NK-92 (cell line): Measurements from ENCODE around the gene NHEJ1.

ENCODE experiments used
- DNase-seq: peaks from one replicate; lab custom pipeline; 2025; ENCODE audit not compliant: unreplicated experiment; lab: John Stamatoyannopoulos, UW

NHEJ1 gene

DNA sequence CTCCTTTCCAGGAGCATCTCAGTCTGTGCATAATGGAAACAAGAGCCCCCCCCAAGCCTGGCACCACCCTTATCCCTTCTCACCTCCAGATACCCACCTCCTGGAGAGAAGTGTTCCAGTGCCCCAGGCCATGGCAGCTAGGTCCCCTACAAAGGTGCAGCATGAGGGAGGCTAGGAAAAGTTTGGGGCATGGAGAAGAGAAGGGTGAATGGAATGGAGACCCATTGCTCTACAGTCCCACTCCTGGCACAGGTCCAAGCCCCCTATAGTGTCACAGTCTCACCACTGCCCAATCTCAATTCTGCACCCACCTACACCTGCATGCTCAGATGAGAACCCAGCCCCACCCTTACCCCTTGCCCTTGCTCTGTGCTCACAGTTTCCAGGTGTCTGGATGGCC lies 8.3 kb upstream of the NHEJ1 start:
- no peak for DNase-seq

DNA sequence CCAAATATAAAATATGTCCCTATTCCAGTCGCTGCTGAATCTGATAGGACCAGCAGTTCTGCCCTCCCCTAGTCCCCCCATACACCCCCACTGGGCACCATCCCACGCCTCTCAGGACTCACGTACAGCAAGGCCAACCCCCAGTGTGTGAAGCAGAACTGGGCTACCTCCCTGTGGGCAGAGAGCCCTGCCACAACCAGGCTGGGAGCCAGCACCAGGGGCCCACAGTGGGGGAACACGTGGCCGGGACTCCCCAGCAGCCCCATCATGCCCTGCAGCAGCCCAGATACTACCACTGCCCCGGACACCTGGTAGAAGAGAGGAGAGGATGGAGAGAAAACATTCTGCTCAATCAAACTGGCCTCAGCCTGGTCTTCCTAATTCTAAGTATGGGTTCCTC lies 7.9 kb upstream of the NHEJ1 start:
- DNase-seq = no peak

DNA sequence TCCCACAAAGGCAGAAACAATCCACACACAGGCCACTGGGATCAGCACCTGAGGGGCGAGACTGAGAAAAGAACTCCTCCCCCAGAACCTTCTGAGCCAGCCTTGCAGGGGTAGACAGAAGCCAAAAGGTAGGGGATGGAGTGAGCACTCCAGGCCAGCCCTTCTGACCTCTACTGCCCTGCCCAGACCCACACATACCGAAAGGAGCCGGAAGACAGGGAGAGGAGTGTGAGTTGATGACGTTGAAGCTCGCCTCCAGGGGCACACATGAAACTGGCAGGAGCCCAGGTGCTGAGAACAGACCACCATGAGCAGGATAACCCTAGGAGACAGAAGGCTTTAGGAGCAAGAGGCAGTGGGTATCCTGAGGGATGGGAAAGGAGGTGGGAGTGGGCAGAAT lies 7.4 kb upstream of the NHEJ1 start:
- no peak for DNase-seq

DNA sequence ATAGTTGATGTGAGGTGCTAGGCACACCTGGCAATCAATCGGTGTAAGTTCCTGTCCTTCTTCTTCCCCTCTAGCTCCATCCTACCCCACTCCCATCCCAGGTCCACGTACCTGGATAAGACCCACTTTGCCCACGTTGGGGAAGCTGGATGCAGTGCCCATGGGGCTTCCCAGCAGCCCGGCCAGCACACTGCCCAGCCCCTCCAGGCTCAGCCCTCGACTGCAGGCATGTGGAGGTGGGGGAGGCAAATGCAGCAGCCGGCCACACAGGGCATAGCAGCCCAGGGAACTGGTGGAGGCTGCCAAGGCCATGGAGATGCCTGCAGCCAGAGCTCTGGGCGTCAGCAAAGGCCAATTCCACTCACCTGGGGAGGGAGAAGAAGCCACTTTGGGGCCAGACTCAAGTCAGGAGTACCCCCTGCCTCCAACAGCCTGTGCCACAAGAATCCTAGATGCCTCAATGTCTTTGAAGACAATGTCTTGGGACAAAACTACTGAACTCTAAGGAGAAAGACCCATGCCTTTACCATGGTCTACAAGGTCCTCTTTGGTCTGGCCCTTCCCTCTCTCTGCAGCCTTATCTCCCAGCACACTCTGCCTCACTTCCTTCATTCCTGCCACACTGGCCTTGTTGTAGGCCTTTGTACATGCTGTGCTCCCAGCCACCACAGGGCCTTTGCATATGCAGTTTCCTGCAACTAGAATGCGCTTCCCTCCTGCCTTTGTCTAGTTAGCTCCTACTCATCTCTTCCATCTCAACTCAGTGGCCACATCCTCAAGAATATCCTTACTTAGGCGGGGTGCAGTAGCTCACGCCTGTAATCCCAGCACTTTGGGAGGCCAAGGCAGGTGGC lies 4.7 kb upstream of the NHEJ1 start:
- DNase-seq = no peak

DNA sequence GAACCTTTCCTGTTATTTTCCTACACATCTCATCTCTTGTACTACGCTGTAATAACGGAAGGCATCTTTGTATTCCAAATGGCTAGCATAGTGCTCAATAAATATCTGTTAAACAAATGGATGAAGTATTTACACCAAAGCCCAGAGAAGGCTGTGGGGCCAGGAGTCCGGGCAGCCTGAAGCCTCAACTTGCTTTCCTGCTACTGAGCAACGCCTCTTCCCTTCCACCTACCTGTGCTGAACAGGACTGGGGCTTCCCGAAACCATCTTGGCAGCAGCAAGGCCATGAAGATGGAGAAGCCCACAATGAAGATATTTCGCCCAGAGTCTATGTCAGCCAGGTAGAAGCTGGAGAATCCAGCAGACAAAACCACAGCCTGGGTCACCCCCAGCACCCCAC lies 2.5 kb upstream of the NHEJ1 start:
- no peak for DNase-seq

DNA sequence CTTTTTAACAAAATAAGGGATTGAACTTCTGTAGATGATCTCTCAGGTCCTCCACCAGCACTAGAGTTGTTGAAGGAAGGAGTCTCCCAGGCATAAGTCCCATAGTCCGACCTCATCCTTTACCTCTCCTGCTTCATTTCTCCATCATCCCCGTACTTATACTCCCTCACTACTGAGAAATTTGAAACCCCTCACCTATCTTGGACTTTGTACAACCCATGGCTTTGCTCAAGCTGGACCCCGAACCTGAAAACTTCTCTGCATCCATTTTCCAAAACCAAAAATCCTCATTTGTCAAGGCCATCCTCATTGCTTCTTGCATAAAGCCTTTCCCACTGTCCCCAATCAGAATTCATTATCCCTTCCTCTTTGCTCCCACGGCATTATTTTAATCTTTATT lies 482 bp upstream of the NHEJ1 start:
- DNase-seq = no peak

DNA sequence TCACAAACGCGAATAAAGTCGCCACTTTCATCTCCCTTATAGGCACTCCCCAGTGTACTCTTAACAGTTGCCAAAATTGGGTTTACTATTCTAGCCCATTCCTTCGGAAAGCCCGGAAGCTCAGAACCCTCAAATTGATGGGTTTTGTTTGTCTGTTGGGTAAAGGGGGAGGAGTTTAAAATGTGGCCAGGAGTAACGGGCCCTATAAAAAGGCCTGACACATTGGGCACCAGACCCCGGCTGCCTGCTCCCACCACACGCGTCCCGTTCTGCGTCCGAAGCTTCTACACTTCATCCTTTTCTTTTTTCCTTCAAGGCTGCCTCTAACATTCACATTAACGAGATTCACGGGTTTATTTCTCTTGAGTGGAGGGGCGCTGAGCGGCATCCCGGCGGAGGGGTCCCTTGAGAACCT lies 837 bp downstream of the NHEJ1 start:
- DNase-seq = no peak

DNA sequence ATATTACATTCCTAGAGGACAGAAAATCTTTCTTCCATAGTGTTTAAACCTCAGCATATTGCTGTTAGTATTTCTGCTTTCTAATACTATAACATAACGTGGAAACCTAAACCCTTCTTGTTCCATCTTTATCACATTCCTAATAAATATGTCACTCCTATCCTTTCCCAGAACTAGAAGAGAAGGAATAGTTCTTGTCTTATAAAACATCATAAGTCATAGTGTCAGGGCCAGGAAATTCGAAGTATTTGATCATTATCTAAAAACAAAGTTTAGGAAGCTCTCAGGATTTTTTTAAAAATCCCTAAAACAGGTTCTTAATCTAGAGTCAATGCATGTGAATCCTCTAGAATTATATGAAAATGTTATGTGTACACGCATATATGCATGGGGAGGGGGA lies 2.0 kb downstream of the NHEJ1 start:
- DNase-seq = no peak

DNA sequence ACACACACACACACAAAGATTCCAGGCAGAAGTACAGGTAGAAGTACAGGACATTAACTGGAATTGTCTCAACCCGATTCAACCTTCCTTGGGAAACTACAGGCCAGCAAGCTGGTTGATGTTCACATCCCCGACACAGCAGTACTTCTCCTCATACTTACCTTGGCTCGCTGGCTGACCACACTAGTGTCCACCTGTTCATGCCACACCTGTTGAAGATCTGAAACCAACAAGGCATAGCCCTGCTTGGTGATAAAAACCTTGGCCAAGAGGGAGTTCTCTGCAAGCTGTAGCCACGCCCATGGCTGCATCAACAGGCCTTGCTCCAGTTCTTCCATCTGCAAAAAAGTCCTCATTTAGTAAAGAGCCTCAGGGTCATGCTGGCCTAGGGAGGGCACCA lies 2.6 kb downstream of the NHEJ1 start:
- DNase-seq = no peak

DNA sequence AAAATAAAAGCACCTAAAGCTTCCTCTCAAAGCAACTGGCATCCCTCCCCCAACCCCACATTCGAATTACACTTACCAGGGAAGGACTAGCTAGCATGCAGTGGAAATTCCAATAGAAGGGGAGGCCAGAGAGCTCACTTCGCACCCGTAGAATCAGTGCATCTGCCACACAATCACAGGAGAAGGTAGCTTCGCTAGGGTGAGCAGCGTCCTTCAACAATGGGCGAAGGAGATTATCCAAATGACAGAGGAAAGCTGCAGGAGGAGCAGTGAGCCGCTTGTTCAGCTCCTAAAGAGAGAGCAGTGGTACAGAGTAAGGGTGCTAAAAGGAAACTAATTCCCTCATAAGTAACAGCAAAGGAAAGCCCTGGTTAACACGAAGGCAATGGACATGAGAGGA lies 3.2 kb downstream of the NHEJ1 start:
- no peak for DNase-seq

DNA sequence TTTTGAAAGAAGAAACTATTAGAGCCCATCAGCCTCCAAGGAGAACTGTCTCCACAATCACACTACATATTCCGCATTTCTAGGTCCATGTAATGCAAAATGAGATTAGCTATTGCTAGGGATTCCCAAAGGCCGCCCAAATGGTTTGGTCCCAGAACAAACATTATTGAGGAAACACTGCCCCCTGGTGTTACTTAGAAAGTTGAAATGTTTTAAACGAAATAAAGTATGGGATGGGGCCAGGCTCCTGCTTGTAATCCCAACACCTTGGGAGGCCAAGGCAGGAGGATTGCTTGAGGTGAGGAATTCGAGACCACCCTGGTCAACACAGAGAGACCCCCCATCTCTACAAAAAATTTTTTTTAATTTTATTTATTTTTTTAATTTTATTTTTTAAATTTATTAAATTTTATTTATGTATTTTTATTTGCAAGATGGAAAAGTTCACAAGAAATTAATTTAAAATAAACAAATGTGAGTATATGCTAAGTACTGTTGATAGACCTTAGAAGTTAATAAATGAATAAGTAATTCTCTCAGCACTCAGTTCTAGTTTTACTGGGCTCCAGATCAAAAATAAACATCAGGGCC lies 5.5 kb downstream of the NHEJ1 start:
- no peak for DNase-seq

DNA sequence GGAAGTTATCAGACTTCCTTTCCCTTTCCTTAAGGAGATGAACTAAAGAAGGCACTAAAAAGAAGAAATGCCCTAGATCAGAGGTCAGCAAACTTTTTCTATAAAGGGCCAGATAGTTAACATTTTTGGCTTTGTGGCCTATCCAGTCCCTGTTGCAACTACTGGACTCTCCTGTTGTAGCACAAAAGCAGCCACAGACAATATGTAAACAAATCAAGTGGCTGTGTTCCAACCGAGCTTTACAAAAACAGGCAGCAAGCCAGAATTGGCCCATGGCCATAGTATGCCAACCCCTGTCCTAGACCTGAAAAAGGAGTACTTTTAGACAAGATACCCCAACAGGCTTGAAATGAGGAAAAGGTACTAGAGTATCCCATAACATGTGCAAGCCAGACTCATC lies 10.9 kb downstream of the NHEJ1 start:
- no peak for DNase-seq

DNA sequence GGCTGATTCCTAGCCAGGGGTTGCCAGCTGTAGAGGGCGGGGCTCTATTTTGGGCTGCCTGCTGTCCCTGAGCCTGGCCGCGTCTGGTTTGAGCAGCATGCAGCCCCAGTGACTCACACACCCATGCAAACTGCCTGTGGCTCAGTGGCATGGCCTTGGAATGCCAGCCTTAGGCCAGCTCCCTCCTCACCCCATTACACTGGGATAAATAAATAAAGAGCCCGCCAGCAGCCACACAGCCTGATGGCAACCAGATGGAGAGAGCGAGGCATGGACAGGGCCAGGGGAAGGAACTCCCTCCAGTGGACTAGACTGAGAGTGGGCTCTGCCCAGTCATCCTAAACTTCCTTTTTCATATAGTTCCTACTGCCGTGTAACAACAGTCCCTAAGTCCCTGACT lies 18.3 kb downstream of the NHEJ1 start:
- DNase-seq = no peak

DNA sequence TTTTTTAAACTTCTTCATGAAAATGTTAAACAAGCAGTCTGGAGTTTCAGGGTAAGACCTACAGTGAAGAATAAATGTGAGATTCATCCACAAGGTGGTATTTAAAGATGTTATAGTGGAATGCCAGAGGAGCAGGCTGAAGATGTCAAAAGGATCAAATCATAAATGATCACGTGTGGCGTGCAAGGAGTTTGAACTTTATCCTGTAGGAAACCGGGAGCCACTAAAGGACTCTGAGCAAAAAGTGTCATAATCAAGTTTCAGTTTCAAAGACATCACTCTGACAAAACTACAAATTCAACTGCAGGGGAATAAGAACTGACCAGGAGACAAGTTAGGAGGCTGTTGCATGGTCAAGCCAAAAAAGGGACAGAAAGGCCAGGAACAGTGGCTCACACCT lies 19.9 kb downstream of the NHEJ1 start:
- DNase-seq = no peak

DNA sequence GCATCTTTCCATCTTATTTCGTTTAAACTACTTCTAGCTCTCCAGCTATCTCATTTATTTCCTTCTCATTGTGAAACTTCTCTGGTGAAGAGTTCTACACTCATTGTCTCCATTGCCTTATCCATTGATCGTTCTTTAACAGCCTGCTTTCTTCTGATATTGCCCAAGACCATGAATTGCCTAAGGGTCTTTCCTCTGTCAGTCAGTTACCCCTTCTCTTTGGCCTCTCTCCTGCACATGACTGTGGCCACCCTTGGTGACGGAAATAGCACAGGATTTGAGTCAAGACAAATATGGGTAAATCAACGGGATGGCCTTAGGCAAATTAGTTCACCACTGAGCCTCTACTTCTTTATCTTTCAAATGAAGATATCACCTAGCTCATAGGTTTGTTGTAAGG lies 26.6 kb downstream of the NHEJ1 start:
- DNase-seq = no peak

DNA sequence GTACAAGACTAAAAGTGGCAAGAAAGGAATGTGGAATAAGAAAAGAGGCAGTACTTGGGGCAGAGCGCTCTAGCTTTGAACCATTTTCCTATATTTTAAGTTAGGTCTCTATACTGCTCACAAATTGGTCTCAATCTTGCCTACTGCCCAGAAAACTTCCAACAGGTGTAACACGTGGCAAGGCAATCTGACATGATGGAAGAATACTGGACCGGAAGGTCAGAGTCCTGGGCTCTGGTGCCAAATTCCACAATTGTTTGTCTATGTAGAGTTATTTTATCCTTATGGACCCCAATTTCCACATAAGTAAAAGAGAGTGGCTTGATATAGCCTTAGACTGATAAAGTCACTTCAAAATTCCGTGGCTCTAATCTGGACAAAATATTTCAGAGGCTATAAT lies 28.9 kb downstream of the NHEJ1 start:
- no peak for DNase-seq

DNA sequence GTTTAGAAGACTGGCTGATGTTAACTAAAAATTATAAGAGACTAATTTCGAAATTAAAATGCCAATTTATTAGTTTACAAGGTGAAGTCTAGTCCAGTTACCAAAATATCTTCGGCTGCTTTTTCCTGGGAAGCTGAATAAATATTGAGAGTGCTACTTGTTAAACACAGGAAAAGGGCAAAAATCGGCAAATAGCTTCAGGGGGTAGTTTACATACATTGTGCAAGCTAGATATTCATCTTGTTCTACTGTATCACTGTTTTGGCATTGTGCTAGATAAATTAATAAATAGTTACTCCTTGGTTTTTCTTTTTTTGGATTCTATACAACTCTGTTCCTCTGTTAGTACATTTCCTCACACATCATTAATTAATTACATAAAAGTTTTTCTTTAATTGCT lies 29.3 kb downstream of the NHEJ1 start:
- DNase-seq = no peak

DNA sequence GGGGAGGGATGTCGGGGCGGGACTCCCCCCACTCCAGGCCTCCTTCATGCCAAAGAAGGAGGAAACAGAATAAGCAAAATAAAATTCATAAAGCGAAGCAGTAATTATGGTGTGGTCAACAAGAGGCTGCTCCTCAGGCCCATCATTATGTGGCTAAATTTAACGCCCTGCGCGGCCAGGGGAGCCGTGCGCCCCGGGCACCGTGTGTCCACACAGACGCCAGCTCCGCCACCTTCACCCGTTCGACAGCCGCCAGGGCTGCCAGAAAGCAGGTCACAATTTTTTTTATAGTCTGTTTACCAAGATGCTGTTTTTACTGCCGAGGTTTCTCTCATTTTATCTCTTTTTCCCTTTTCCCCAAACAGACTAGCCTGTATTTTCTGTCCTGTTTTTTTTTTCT lies 31.0 kb downstream of the NHEJ1 start:
- no peak for DNase-seq

DNA sequence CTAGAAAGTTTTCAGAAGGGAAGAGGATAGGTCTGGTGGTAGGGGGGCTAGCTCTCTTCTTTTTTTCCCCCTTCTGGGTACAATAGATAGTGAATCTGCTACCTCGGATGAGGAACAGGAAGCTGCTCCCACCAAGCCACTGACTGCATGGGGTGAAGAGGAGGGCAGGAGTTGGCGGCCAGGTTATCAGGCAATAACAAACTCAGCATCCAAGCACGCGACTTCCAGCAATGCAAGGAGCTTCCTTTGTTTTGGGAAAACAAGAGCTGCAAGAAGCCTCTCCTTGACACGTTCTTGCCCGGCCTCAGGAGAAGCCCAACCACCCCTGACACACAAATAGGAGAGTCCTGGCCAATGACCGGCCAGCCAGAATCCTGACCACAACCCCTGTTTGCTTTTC lies 32.2 kb downstream of the NHEJ1 start:
- DNase-seq = no peak

DNA sequence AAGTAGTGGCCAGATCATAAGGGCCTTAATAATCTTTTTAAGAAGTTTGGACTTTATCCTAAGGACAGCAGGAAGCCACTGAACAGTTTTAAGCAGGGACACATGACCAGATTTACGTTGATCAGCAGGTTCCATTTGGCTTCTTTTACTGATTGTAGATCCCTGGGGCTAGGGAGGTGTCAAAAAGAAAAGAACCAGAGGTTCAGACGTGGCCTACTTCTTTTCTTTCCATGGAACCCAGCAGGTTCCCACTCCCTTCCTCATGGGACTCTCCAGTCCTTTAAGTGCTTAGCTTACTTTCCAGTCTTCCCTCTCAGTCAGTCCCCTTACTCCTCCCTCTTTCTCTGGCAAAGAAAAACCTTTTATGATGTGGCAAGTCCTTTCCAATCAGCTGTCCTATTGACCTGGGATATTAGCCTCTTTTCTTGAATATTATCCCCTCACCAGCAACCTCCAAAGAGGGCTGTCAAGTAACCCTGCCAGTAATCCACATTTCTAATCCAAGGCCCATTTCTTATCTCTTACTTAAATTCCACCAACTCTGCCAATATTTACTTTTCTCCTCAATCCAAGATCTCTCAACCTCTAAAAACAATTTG lies 33.5 kb downstream of the NHEJ1 start:
- no peak for DNase-seq

DNA sequence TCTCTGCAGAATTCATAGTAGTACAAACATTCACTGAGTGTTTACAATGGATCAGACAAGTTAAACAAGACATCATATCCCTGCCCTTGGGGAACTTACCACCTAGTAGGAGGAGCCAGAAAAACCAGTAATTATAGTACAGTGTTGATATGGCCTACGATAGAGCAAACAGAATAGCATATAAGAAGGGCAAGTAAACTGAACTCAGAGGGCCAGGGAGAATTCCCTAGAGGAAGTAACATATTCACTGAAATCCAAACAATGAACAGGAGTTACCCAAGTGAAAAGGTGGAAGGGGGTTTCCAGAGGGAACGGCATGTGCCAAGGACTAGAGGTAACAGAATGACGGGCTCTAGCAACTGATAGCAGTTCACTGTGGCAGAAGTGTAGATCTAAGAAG lies 34.1 kb downstream of the NHEJ1 start:
- DNase-seq = no peak

DNA sequence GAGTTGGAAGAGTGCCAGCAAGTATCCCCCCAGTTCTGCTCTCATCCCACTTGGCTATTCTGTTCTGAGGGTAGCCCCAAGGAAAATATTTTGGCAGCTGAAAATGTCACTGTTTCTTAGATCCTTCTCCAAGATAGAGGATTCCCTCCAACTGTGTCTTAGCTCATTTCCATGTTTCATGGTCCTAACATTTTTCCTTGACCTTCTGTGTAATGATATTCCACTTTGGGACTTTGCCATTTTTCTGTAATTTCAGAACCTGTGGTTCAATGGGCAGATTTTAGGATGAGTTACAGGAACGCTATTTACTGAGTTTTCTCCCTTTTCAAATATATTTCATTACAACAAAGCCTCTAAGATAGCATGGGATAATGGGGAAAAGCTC lies 34.7 kb downstream of the NHEJ1 start:
- no peak for DNase-seq
